GM15510 (cell line): Measurements from ENCODE around the gene NCBP2L.

ENCODE experiments used
- POLR2A ChIP-seq: IDR thresholded peaks from 3 replicates; pipeline ENCODE4 v1.6.1; 2011; ENCODE audit warnings: borderline replicate concordance; ENCODE audit not compliant: insufficient read length; ENCODE audit errors: extremely low read depth

The NCBP2L gene

DNA sequence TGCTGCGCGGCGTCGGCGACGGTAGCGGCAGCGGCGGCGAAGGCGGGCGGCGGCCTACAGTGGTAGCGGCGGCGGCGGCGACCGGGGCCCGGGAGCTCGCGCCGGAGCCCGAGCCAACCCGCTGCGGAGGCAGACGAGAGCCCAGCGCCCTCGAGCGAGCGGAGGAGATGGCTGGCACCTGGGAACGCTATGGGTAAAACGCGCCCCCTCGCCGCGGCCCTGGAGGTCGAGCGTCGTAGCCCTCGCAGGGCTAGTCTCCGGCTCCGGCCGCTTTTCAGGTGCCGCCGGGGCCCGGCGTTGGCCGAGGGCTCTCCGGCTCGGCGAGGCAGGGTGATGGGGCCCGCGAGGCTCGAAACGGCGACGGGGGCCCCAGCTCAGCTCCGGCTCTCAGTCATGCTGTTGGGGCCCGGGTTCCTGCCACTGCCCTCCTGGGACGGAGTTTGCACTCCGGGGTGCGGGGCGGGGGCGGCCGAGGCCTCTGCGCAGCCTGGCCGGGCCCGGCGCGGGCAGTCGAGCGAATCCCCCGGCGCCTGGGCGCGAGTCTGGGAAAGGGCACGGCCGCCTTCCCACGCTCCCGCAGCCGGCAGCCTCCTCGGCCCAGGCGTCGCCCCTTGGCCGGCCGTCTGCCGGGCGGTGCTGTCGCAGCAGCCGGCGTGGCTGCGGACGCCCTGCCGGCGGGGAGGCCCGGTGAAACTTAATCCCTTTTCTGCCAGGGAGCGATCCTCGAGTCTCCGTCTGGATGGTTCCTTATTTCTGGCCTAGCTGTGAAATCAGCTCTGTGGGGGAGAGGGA is 48.9 kb downstream of the NCBP2L start:
- TF ChIP-seq POLR2A = no peak

DNA sequence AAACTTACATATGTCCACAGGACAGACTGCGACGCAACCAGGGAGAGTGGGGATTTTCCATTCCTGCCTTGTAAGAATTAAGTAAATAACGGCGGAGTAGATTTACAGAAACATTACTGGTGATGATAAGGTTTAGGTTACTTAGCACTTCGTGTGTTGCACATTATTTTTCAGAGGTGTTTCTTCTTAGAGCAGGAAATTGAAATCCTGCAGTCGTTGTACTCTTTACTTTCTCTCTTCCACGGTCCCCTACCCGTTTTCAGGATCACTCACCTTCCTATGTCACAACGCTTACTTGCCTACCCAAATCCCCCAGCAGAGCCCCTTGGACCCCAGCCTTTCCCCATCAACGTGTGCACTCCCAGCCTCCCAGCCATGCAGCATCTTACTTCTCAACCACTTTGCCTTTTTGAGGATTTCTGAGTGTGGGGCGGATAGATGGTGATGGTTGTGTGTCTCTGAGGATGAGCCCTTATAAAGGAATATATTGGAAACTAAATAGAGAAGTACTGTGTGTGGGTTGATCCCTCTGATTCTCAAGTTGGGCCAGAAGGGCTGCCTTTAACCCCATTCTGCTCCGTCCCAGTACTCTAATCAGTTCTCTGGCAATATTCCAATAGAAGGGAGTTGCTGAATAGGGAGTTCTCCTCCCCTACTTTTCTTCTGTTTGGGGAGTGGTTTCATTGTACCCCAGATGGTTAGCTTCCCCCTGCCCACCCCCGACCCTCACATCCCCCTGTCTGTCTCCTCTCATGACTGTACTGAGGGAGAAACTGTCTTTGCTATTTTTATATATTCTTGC is 49.7 kb downstream of the NCBP2L start:
- TF ChIP-seq POLR2A = no peak

DNA sequence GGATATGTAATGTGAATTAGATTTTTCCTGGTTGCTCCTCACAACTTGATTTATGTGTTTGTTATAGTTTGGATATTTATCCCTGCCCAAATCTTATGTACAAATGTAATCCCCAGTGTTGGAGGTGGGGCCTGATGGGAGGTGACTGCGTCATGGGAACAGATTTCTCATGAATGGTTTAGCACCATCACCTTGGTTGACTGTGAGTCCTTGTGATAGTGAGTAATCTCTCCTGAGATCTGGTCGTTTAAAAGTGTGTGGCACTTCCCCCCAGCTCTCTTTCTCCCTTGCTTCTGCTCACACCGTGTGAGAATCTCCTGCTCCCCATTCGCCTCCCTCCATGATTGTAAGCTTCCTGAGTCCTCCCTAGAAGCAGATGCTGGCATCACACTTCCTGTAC is 50.3 kb downstream of the NCBP2L start:
- no peak for TF ChIP-seq POLR2A

DNA sequence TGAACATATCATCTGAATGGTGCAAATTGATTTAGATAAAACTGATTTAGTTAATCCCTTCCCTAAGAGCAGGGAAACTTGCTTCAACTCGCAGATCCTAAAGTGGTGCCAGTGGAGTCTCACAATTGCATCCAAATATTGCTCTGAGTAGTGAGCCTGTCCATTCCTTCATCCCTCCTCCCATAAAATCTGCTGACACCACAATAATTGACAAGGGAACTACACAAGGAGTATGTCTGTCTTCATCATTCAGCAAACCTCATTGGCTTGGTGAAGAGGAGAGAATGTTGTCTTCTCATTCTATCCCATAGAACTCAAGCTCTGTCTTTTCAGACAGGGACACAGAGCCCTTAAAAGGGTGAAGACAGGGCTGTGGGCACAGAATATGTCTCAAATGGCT is 52.3 kb downstream of the NCBP2L start:
- no peak for TF ChIP-seq POLR2A

DNA sequence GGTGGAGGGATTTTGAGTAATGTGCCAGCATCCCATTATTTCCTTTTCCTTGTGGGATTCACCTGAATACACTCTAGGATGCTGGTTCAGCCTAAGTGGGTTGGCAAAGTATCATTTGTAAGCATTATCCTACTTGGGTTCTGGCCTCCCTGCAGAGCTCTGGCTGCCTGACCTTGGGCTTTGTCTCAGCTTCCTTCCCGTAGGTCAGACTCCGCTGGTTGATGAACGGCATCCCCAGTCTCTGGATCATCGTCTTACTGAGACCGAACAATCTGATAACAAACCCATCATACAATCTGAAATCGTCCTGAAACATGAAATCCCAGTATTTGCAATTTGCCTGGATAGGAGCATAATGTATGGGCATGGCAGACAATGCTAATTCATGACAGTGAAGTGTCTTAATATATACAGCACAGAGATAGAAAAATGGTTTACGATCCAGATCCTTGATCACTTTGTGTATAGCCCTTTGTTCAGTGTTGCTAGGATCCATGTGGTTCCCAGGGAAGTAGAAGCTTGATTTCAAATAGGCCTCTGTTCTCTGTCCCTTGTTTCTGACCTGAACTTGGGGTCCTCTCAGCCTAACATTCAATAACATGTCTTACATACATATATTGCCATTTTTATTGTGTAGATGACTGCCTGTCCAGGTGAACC is 53.7 kb downstream of the NCBP2L start:
- TF ChIP-seq POLR2A = no peak

DNA sequence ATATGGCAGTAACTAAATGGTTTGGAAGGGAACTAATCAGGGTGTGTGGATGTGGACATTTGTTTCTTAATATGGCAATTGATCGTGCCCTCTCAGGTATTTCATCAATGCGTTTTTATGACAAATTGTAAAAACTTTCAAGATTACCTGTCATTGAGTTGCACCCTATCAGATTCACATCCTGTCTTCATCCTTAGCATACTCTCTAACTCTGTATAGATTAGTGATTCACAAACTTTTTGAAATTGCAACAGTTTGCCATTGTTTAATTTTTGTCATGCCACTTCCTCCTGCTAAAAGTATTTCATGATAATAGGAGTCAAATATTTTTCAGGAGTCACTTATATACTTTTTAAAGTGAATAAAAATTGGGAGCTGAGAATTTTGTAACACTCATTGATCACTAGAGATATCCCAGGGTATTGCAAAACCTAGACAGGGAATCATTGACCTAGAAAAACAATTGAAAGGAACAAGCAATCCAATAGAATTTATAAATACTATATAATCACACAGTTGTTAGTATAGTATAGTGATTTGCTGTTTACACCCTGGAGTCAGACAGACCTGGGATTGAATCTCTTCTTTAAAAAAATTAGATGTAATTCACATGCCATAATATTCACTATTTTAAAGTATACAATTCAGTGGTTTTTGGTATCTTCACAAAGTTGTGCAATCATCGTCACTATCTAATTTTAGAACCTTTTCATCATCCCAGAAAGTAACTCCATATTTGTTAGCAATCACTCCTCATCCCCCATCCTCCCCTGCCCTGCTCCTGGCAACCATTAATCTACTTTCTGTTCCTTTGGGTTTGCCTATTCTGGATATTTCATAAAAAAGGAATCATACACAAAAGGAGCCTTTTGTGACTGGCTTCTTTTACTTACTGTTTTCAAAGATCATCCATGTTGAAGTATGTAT is 57.0 kb downstream of the NCBP2L start:
- no peak for TF ChIP-seq POLR2A

DNA sequence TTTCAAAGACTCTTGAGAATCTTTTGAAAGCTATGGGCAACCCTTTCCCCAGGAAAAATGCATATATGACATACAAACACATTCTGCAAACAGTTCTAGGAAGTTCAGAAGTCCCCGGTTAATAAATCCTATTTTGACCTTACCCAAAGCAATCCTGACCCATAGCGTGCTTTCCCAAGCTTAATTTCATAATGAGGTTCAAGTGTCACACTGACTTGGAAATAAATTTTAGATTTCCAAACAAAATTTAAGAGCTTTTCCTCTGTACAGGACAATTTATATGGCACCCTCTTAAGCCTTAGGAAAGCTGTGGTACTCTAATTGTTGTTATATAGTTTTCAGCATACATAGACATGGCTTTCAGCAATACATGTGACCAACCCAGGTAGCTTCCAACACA is 59.4 kb downstream of the NCBP2L start:
- TF ChIP-seq POLR2A = no peak

DNA sequence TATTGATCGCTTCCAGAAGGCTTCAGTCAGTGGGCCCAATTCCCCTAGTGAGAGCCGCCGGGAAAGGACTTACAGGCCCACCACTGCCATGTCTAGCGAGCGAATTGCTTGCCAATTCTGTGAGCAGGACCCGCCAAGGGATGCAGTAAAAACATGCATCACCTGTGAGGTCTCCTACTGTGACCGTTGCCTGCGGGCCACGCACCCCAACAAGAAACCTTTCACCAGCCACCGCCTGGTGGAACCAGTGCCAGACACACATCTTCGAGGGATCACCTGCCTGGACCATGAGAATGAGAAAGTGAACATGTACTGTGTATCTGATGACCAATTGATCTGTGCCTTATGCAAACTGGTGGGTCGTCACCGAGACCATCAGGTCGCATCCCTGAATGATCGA is 63.4 kb downstream of the NCBP2L start:
- no peak for TF ChIP-seq POLR2A

DNA sequence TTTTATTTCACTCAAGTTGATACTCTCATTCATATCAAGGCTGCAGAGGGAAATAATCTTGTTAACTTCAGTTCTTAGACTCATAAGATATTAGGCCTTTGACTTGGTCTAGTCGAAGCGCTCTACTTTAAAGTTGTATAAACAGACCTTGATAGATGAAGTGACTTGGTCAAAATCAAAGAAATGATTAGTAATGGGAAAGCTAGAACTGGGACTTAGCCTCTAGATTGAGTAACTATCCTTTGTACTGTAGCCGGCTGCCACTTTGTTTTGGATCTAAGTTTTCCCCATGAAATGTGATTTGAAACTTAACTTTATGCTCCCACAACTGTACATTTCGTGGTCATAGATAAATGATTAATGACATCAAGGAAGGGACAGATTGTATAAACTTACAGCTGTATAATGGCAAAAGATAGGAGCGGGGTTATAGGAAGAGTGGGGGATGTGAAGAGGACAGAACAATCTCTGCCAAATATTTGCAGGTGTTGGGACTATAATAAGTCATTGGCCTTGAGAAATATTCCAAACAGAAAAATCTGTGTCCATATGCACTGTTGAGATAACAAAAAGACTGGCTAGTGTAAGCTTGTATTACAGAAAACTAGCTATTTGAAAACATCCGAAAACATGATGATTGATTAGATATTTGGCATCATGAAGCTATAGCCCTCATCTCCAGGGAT is 65.3 kb downstream of the NCBP2L start:
- TF ChIP-seq POLR2A = no peak
